ENCODE data around the gene SKAP1.

Gene SKAP1

DNA sequence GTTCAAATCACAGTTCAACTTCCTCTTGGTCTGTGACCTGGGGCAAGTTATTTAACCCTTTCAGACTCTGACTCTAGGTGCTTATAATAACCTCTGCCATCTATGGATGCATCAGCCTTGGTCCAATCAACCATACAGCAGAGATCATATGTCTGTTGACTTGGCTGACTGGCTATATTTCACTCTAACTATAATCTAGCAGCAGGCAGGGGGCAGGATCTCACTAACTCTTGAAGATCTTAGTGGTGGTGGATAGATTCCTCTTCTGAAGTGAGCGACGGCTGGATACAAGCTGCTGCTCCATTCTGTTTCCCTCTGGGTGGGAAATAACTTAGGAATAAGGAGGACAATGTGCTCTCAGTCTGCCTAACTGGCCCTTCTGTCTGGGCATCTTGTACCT is 146.6 kb downstream of the SKAP1 start:
- Mint-ChIP-seq H3K27ac (no peak overlapping the region), H3K4me1 (peaks cover 26% of the 10 kb centered on the region), H3K4me3 (no peak overlapping the region), H3K9me3 (no peaks in the 10 kb centered on the region), H3K27me3 (ENCODE audit: low read depth, poor library complexity) (peaks cover 2% of the 10 kb centered on the region), H3K36me3 (ENCODE audit: low read depth) (no peaks in the 10 kb centered on the region)
- no peak for DNase-seq
- TF ChIP-seq, protein P1, sequence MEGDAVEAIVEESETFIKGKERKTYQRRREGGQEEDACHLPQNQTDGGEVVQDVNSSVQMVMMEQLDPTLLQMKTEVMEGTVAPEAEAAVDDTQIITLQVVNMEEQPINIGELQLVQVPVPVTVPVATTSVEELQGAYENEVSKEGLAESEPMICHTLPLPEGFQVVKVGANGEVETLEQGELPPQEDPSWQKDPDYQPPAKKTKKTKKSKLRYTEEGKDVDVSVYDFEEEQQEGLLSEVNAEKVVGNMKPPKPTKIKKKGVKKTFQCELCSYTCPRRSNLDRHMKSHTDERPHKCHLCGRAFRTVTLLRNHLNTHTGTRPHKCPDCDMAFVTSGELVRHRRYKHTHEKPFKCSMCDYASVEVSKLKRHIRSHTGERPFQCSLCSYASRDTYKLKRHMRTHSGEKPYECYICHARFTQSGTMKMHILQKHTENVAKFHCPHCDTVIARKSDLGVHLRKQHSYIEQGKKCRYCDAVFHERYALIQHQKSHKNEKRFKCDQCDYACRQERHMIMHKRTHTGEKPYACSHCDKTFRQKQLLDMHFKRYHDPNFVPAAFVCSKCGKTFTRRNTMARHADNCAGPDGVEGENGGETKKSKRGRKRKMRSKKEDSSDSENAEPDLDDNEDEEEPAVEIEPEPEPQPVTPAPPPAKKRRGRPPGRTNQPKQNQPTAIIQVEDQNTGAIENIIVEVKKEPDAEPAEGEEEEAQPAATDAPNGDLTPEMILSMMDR (IDR thresholded peaks at IDR 0.05): no peak

DNA sequence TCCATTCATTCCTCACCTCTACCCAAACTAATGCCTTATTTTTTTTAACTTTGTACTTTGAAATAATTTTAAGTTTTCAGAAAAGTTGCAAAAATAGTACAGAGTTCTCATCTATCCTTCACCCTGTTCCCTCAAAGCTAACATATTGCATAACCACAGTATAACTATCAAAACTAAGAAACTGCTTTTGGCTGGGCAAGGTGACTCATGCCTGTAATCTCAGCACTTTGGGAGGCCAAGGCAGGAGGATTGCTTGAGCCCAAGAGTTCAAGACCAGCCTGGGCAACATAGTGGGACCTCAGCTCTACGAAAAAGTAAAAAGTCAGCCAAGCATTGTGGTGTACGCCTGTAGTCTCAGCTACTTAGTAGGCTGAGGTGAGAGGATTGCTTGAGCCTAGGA is 147.7 kb downstream of the SKAP1 start:
- H3K4me1 Mint-ChIP-seq: peaks cover 26% of the 10 kb centered on the region
- DNase-seq: no peak
- no peak overlapping the region for H3K4me3 Mint-ChIP-seq
- H3K27ac Mint-ChIP-seq: no peak overlapping the region
- no peaks in the 10 kb centered on the region for H3K36me3 Mint-ChIP-seq (ENCODE audit: low read depth)
- TF ChIP-seq, protein P1 (IDR thresholded peaks at IDR 0.05): no peak
- peaks cover 2% of the 10 kb centered on the region for H3K27me3 Mint-ChIP-seq (ENCODE audit: low read depth, poor library complexity)
- no peaks in the 10 kb centered on the region for H3K9me3 Mint-ChIP-seq

DNA sequence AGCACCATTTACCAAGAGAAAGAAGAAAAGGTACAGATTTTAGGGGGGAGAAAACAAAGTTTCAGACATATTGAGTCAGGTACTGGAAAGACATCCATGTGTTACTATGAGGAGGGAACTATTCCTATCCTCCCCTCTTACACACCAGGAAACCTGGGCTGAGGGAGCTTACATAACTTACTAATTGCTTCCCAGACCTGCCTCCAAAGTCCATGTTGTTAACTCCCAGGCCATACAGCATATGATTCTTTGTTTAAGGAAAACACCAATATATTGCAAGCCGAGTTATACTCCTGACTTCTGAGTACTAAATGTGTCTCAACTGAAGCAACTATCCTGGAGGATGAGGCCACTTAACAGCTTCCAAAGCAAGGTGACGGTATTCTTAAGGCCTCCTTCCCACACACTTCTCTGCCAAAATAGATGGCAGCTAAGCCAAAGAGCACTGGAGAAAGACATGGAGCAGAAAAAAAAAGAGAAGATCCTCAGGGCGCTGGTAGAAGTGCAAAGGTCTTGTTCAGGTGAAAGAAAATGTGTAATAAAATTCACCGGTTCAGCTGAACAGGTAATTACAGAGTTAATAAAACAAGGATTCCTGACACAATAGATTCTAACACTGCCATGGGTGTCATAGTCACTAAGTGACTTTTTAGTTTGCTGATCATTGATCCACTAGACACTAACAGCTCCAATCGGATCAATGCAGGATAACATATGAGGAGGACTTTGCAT is 151.1 kb downstream of the SKAP1 start:
- H3K9me3 Mint-ChIP-seq: no peaks in the 10 kb centered on the region
- peaks cover 6% of the 10 kb centered on the region for H3K27me3 Mint-ChIP-seq (ENCODE audit: low read depth, poor library complexity)
- H3K36me3 Mint-ChIP-seq (ENCODE audit: low read depth): no peaks in the 10 kb centered on the region
- no peak overlapping the region for H3K4me3 Mint-ChIP-seq
- DNase-seq: no peak
- H3K27ac Mint-ChIP-seq: no peak overlapping the region
- TF ChIP-seq, protein P1 (IDR thresholded peaks at IDR 0.05): no peak
- peaks cover 23% of the 10 kb centered on the region for H3K4me1 Mint-ChIP-seq

DNA sequence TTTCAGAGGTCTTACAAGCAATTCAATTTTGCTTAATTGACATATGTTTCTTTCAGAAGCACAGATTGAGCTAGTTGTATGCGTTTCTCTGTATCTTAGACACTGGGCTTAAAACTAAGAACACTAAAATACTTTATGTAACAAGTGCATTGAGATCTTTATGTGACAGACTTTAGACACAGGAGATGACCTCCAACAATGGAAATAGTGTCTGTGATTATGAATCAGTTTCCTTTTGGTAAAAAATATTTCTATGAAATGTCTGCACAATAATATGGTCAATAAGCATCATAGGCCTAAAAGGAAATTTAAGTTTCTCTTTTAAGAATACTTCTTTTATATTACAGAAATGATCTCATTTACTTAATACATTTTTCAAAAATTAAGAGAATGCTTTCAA is 153.2 kb downstream of the SKAP1 start:
- H3K36me3 Mint-ChIP-seq (ENCODE audit: low read depth): no peaks in the 10 kb centered on the region

DNA sequence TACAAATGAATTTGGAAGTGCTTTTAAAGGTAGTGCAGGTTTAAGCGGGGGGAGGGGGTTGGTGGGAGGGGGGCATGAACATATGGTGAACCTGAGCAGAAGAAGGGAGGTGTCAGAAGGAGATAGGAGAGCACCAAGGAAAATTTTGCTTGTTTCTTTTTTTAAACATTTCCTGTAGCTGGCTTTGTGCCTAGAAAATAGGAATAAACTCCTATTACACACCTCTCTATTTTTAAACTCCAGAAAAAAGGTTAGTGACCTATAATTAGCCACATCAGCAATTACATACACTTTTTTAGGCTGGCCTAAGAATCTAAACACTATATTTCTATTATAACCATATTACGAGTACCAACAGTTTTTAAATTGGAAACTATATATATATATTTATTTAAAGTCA is 159.1 kb downstream of the SKAP1 start:
- Mint-ChIP-seq H3K36me3 (ENCODE audit: low read depth) (no peaks in the 10 kb centered on the region), H3K27ac (no peak overlapping the region), H3K4me1 (peaks cover 9% of the 10 kb centered on the region), H3K9me3 (no peaks in the 10 kb centered on the region), H3K4me3 (no peak overlapping the region), H3K27me3 (ENCODE audit: low read depth, poor library complexity) (peaks cover 3% of the 10 kb centered on the region)
- DNase-seq: no peak
- TF ChIP-seq, protein P1 (IDR thresholded peaks at IDR 0.05): no peak

More for the DNA sequence above, 153.2 kb downstream of the SKAP1 start:
- H3K27me3 Mint-ChIP-seq (ENCODE audit: low read depth, poor library complexity): peaks cover 6% of the 10 kb centered on the region
- no peak for DNase-seq
- H3K4me1 Mint-ChIP-seq: peaks cover 4% of the 10 kb centered on the region
- TF ChIP-seq, protein P1 (IDR thresholded peaks at IDR 0.05): no peak
- no peak overlapping the region for H3K4me3 Mint-ChIP-seq
- no peak overlapping the region for H3K27ac Mint-ChIP-seq
- no peaks in the 10 kb centered on the region for H3K9me3 Mint-ChIP-seq

DNA sequence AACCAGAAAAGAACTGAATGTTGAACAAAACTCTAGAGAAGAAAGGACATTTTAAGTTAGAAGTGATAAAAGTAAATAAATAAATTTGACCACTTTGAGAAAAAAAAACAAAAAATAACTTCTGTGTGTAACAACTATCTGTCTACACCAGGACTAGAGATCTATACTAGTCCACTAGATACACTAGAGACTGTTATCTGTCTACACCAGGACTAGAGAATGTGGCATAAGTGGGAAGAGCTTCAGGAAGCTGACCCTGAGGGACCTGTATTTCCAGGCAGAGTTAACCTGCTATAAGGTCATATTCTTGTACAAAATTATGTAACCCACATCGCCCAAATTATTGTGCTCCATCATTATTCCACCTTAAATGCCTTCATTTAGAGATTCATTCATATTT is 160.8 kb downstream of the SKAP1 start:
- Mint-ChIP-seq H3K4me3 (no peak overlapping the region), H3K27ac (no peak overlapping the region), H3K9me3 (no peaks in the 10 kb centered on the region), H3K36me3 (ENCODE audit: low read depth) (no peaks in the 10 kb centered on the region), H3K27me3 (ENCODE audit: low read depth, poor library complexity) (peaks cover 4% of the 10 kb centered on the region), H3K4me1 (peaks cover 23% of the 10 kb centered on the region)
- no peak for DNase-seq
- TF ChIP-seq, protein P1 (IDR thresholded peaks at IDR 0.05): no peak

Data from nephron progenitor cell (in vitro differentiated cells).